HCT116 (cell line): ENCODE measurements around the gene PPP2CA. TPM values are rescaled to one million over a fixed set of nuclear protein-coding genes. Genes with fewer than 3 reads are reported as not detected.

Experiments used
- ATAC-seq: fragments of 200-7000 bp; cut with Tn5 transposase; 2 replicates; pipeline ENCODE4 v1.9.1; 2020; ENCODE audit warnings: mild to moderate bottlenecking, moderate library complexity
- BruUV-seq: library from RNA; stranded (reverse); fragments of 400-500 nt; replicated peaks from 2 replicates; lab custom pipeline; 2021; lab: Mats Ljungman, UMichigan
- CTCF ChIA-PET: fragments of 300-600 bp; sonication (Branson Sonifier 250); formaldehyde crosslinking; loops from one replicate; lab custom pipeline; 2021; ENCODE audit warnings: antibody characterized with exemption; lab: Charles Lee
- POLR2A ChIA-PET: fragments of 300-600, 350-600 bp; sonication (Branson Sonifier 250); formaldehyde crosslinking; loops from one replicate; lab custom pipeline; 2021; ENCODE audit warnings: antibody characterized with exemption; lab: Charles Lee
- RAD21 ChIA-PET, 2 experiments: fragments of 300-600 bp; sonication (Branson Sonifier 250); formaldehyde crosslinking; loops; one replicate each; lab custom pipeline; 2023; ENCODE audit warnings: low total read pairs in 2 of 2; ENCODE audit not compliant: uncharacterized antibody in 2 of 2, unreplicated experiment in 2 of 2, low non-redundant PET in 1 of 2; lab: Charles Lee
- DNase-seq: peaks from one replicate; pipeline ENCODE4 v3.0.0-alpha.2; 2010; ENCODE audit warnings: low read depth, low spot score
- H2AFZ ChIP-seq: fragments of 200-600 bp; shearing (Covaris generic), sonication (generic); 2 replicates; pipeline ENCODE4 v1.6.1; 2017; ENCODE audit warnings: low read depth, mixed run types, mixed read lengths, antibody characterized with exemption, low read length; ENCODE audit not compliant: poor library complexity, severe bottlenecking
- H3K27ac ChIP-seq: 2 replicates; pipeline ENCODE4 v1.5.1; 2012; ENCODE audit warnings: low read depth, low read length
- H3K27me3 ChIP-seq: fragments of 200-600 bp; sonication (generic); 2 replicates; pipeline ENCODE4 v1.6.1; 2016; ENCODE audit warnings: mixed run types, low read length, mixed read lengths; ENCODE audit not compliant: insufficient read depth
- H3K36me3 ChIP-seq, 2 experiments: fragments of 200-500 bp in 1 of 2; fragments of 200-600 bp in 1 of 2; sonication (Bioruptor generic) in 1 of 2; sonication (generic) in 1 of 2; 2 replicates each; pipeline versions ENCODE4 v1.5.1 to v1.6.1; 2014 to 2016; ENCODE audit warnings: low read length in 2 of 2, inconsistent platforms in 1 of 2, mixed read lengths in 1 of 2, mixed run types in 1 of 2; ENCODE audit not compliant: insufficient read depth in 2 of 2, control insufficient read depth in 1 of 2
- H3K4me1 ChIP-seq, 2 experiments: fragments of 200-600 bp in 1 of 2; sonication (generic) in 1 of 2; 2 replicates each; pipeline versions ENCODE4 v1.5.1 to v1.6.1; 2012 to 2017; ENCODE audit warnings: low read length in 2 of 2, inconsistent platforms in 1 of 2, mild to moderate bottlenecking in 1 of 2, mixed read lengths in 1 of 2, mixed run types in 1 of 2, moderate library complexity in 1 of 2; ENCODE audit not compliant: insufficient read depth in 2 of 2, control insufficient read depth in 1 of 2
- H3K4me2 ChIP-seq: fragments of 200-600 bp; sonication (generic); 2 replicates; pipeline ENCODE4 v1.6.1; 2017; ENCODE audit warnings: mixed run types, low read length, mixed read lengths
- H3K4me3 ChIP-seq, 2 experiments: fragments of 200-600 bp in 1 of 2; sonication (generic) in 1 of 2; replicated peaks in 1 of 2; 2 replicates each; pipeline ENCODE4 v1.5.1; 2011 to 2016; ENCODE audit warnings: low read length in 2 of 2, control low read depth in 1 of 2, low read depth in 1 of 2, mild to moderate bottlenecking in 1 of 2, mixed read lengths in 1 of 2, mixed run types in 1 of 2
- H3K79me2 ChIP-seq: fragments of 200-600 bp; sonication (generic); 2 replicates; pipeline ENCODE4 v1.6.1; 2017; ENCODE audit warnings: mild to moderate bottlenecking, mixed run types, low read length, moderate library complexity, mixed read lengths; ENCODE audit not compliant: insufficient read depth
- H3K9ac ChIP-seq: fragments of 200-600 bp; sonication (generic); 2 replicates; pipeline ENCODE4 v1.6.1; 2016; ENCODE audit warnings: low read length, mixed read lengths
- H3K9me2 ChIP-seq: fragments of 200-600 bp; sonication (generic), shearing (Covaris generic); 2 replicates; pipeline ENCODE4 v1.6.1; 2017; ENCODE audit warnings: mixed run types, mild to moderate bottlenecking, moderate library complexity; ENCODE audit not compliant: insufficient read depth
- H3K9me3 ChIP-seq, 2 experiments: fragments of 200-500 bp in 1 of 2; fragments of 200-600 bp in 1 of 2; sonication (Bioruptor generic) in 1 of 2; sonication (generic) in 1 of 2; 2 replicates each; pipeline ENCODE4 v1.6.1; 2014 to 2017; ENCODE audit warnings: low read length in 2 of 2, mixed read lengths in 2 of 2, inconsistent platforms in 1 of 2, low read depth in 1 of 2, mild to moderate bottlenecking in 1 of 2, mixed run types in 1 of 2, moderate library complexity in 1 of 2; ENCODE audit not compliant: control insufficient read depth in 1 of 2, insufficient read depth in 1 of 2
- H4K20me1 ChIP-seq: fragments of 200-600 bp; sonication (generic), shearing (Covaris generic); 2 replicates; pipeline ENCODE4 v1.6.1; 2017; ENCODE audit warnings: mixed run types, mild to moderate bottlenecking, moderate library complexity; ENCODE audit not compliant: insufficient read depth
- POLR2AphosphoS5 ChIP-seq: IDR thresholded peaks from 2 replicates; pipeline ENCODE4 v1.6.1; 2011; ENCODE audit warnings: mild to moderate bottlenecking, low read depth, low read length, moderate library complexity
- RAD21 ChIP-seq: IDR thresholded peaks from 2 replicates; pipeline ENCODE4 v1.6.1; 2012; ENCODE audit warnings: low read depth, mild to moderate bottlenecking
- intact Hi-C: fragments of 100-400 bp; cut with micrococcal nuclease; formaldehyde crosslinking; loops from 2 replicates; pipeline ENCODE4 v1.10.0; 2022
- total RNA-seq: library from RNA; stranded (reverse); gene quantifications from one replicate; pipeline ENCODE4 v1.2.1, GENCODE V29; 2021; ENCODE audit not compliant: unreplicated experiment
- TF ChIP-seq, protein P1 (sequence below), 3 experiments: fragments of 200-600 bp in 1 of 3; sonication (generic) in 1 of 3; IDR thresholded peaks in 2 of 3; conservative IDR thresholded peaks in 1 of 3; 2 replicates each; pipeline ENCODE4 v1.5.1; 2012 to 2017; ENCODE audit warnings: low read depth in 2 of 3, low read length in 2 of 3, antibody characterized with exemption in 1 of 3, borderline replicate concordance in 1 of 3, control low read depth in 1 of 3, mild to moderate bottlenecking in 1 of 3, mixed read lengths in 1 of 3, mixed run types in 1 of 3, moderate library complexity in 1 of 3; ENCODE audit not compliant: insufficient read depth in 1 of 3
- TF ChIP-seq, protein P2 (sequence below): IDR thresholded peaks from 2 replicates; pipeline ENCODE4 v1.6.1; 2011; ENCODE audit warnings: mild to moderate bottlenecking, low read length, moderate library complexity; ENCODE audit not compliant: insufficient replicate concordance; ENCODE audit errors: extremely low read depth

The PPP2CA gene
- total RNA-seq, 1 experiment from 2014 or later = 167 TPM

DNA sequence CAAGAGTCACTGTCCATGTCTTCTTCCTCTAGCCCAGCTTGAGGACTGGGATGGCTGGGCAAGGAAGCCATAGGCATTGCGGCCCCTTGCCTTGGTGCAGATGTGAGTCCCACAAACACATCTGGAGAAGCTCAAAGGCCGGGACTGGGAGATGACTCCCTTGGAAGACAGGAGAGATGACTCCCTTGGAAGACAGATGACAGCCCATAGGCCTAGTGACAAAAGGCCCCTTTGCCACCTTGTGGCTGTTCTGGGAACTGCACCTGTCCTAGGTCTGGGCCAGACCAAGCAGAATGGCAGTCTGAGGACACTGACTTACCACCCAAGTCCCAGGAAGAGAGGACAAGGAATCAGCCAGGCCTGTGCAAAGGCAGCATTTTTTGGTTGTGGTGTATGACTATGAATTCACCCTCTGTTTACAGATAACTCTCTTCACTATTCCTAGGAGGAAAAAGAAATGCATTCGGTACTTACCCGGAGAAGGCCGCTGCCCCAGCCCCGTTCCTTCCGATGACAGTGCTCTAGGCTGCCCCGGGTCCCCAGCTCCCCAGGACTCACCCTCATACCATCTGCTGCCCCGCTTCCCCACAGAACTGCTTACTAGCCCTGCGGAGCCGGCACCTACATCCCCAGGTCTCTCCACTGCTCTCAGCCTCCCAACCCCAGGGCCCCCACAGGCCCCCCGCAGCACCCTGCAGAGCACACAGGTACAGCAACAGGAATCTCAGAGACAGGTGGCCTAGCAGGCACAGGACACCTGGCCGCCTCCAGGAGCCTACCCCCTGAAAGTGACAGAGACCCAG, 79.9 kb downstream of the PPP2CA start:
- Histone ChIP-seq H3K27me3 (no peaks in the 10 kb centered on the region), H3K4me2 (no peak overlapping the region), H3K27ac (no peak overlapping the region), H3K9ac (no peak overlapping the region), H2AFZ (no peak overlapping the region), H3K9me3 (no peaks in the 10 kb centered on the region), H3K4me3 (no peak overlapping the region), H3K4me1 (peaks cover 0 to 5% of the 10 kb centered on the region in 2 experiments; a peak in 1 of 4 replicates), H3K79me2 (peaks cover 51% of the 10 kb centered on the region), H3K36me3 (peaks cover 21 to 66% of the 10 kb centered on the region in 2 experiments), H4K20me1 (peaks cover 6% of the 10 kb centered on the region), H3K9me2 (no peaks in the 10 kb centered on the region)
- CTCF ChIA-PET = interaction anchor here (0.7 to 2.2 kb wide), 3 partner anchors 7 to 106 kb away, joined by 5 to 15 read pairs (median 5); no protein-coding TSS in a partner anchor
- DNase-seq (peak; percentile 57), ATAC-seq (peak; percentile 93)
- POLR2A ChIA-PET = no interaction called here
- RAD21 ChIA-PET = no interaction called here
- intact Hi-C loops = loop anchor here (1.0 to 2.0 kb wide), 2 partner anchors 43 to 107 kb away; no protein-coding TSS in a partner anchor
- TF ChIP-seq, protein P1, sequence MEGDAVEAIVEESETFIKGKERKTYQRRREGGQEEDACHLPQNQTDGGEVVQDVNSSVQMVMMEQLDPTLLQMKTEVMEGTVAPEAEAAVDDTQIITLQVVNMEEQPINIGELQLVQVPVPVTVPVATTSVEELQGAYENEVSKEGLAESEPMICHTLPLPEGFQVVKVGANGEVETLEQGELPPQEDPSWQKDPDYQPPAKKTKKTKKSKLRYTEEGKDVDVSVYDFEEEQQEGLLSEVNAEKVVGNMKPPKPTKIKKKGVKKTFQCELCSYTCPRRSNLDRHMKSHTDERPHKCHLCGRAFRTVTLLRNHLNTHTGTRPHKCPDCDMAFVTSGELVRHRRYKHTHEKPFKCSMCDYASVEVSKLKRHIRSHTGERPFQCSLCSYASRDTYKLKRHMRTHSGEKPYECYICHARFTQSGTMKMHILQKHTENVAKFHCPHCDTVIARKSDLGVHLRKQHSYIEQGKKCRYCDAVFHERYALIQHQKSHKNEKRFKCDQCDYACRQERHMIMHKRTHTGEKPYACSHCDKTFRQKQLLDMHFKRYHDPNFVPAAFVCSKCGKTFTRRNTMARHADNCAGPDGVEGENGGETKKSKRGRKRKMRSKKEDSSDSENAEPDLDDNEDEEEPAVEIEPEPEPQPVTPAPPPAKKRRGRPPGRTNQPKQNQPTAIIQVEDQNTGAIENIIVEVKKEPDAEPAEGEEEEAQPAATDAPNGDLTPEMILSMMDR (IDR thresholded peaks at IDR 0.05 in 2 of 3, conservative IDR thresholded peaks at IDR 0.05 in 1 of 3; ENCODE audit: borderline replicate concordance in 1 of 3, insufficient read depth in 1 of 3, low read depth in 2 of 3, low read length in 2 of 3) = peak; percentile 91 to 94 (median 93)
- TF ChIP-seq RAD21 (peak; percentile 73), POLR2AphosphoS5 (peak; percentile 17; the same call in 1 of the 2 replicates)
- TF ChIP-seq, protein P2, sequence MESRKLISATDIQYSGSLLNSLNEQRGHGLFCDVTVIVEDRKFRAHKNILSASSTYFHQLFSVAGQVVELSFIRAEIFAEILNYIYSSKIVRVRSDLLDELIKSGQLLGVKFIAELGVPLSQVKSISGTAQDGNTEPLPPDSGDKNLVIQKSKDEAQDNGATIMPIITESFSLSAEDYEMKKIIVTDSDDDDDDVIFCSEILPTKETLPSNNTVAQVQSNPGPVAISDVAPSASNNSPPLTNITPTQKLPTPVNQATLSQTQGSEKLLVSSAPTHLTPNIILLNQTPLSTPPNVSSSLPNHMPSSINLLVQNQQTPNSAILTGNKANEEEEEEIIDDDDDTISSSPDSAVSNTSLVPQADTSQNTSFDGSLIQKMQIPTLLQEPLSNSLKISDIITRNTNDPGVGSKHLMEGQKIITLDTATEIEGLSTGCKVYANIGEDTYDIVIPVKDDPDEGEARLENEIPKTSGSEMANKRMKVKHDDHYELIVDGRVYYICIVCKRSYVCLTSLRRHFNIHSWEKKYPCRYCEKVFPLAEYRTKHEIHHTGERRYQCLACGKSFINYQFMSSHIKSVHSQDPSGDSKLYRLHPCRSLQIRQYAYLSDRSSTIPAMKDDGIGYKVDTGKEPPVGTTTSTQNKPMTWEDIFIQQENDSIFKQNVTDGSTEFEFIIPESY = no peak
- BruUV-seq = no TSS peak
